Measurements from ENCODE around the gene ANKMY2. TPM values are rescaled to one million over a fixed set of nuclear protein-coding genes. Genes with fewer than 3 reads are reported as not detected.

ANKMY2 gene
- 10 to 100 TPM in 1 of 2 donors, 1 to 10 TPM in 1; 8.6 to 12.5 TPM for total RNA-seq

GRCh38 chr7:16645593-16646471, at the start of gene ANKMY2, which contains the start of gene BZW2:
TSS of gene ANKMY2 (minus strand) at chr7:16645754. CDS start at chr7:16645573, 181 bp downstream.
TSS of gene BZW2 (plus strand) at chr7:16646181. CDS start at chr7:16665444, 19,263 bp downstream.
- WGBS, 2 donors = 0% methylated on average over 4 to 73 of the region's 73 CpGs
- no peaks in the 10 kb centered on the region for H3K27me3 ChIP-seq
- no peaks in the 10 kb centered on the region for H3K9me3 ChIP-seq
- ATAC-seq (peak; percentile 96), DNase-seq (peak; percentile 95 to 97 (median 96))
- H3K4me3 ChIP-seq = peak within 1 kb of the TSS; percentile 68 to 91
- TF ChIP-seq CTCF (IDR thresholded peaks at IDR 0.05) (peak in 3 of 7 experiments; percentile 14 to 29 (median 29)), POLR2A (IDR thresholded peaks at IDR 0.05) (peak; percentile 98 to 100 (median 99))
- intact Hi-C loops (cut with DNase I) = no loop called here
- no peaks in the 10 kb centered on the region for H3K36me3 ChIP-seq (replicated peaks in 1 of 2; ENCODE audit: insufficient read depth in 1 of 2, low read depth in 2 of 2)
- peaks cover 54% of the 10 kb centered on the region for H3K4me1 ChIP-seq
- H3K27ac ChIP-seq = peak within 1 kb of the TSS; percentile 93 to 98 (median 95)

- Histone ChIP-seq H3K36me3 (replicated peaks in 1 of 2; ENCODE audit: insufficient read depth in 1 of 2, low read depth in 2 of 2) (peaks cover 0 to 11% of the 10 kb centered on the region in 2 donors), H3K4me1 (no peaks in the 10 kb centered on the region), H3K27me3 (no peaks in the 10 kb centered on the region), H3K9me3 (no peaks in the 10 kb centered on the region), H3K27ac (no peak overlapping the region), H3K4me3 (no peak overlapping the region)
- 77 to 86% methylated on average over 6 of the region's 6 CpGs for WGBS, 2 donors
- ATAC-seq = no peak
- TF ChIP-seq POLR2A (IDR thresholded peaks at IDR 0.05) = no peak
- TF ChIP-seq CTCF (IDR thresholded peaks at IDR 0.05) = no peak
- no peak for DNase-seq
- intact Hi-C loops (cut with DNase I) = loop anchor here (10.0 kb wide), 1 partner anchor 220 kb away; no protein-coding TSS in a partner anchor
Observed at GRCh38 chr7:16694806-16695205, 49.3 kb upstream of the ANKMY2 start.

DNA sequence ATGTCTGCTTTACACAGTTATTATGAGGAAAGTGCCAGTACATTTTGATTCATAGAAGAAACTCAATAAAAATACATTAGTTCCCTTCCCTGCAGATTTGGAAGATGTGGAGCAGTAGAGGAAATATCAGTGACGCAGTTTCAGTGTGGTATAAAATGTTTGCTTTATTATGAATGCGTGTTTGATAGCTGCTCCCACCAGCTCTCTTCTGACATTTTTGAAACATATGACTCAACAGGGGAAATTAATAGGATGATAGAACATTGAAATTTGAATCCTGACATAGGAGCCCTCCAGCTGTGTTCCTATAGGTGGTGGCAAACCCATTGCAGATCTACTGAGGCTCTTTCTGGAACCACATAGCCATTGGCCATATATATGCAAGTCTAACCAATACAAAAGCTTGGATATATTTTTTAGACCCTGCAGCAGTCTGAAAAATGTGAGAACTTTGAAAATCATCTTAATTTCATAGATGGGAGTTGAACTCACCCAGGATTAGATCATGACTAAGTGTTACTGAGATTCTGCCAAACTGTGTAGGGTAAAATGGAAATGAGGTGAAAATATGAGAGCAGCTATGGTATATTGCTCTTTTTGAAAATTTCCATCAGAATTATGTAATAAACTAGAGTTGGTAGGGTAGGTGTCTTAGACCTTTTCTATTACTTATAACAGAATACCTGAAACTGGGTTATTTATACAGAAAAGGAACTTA, 48.2 kb upstream of the ANKMY2 start:
- Histone ChIP-seq H3K36me3 (replicated peaks in 1 of 2; ENCODE audit: insufficient read depth in 1 of 2, low read depth in 2 of 2) (peaks cover 0 to 11% of the 10 kb centered on the region in 2 donors), H3K27ac (no peak overlapping the region), H3K9me3 (no peaks in the 10 kb centered on the region), H3K27me3 (no peaks in the 10 kb centered on the region), H3K4me3 (no peak overlapping the region), H3K4me1 (no peaks in the 10 kb centered on the region)
- ATAC-seq = no peak
- intact Hi-C loops (cut with DNase I) = loop anchor here (10.0 kb wide), 1 partner anchor 221 kb away; no protein-coding TSS in a partner anchor
- no peak for DNase-seq
- WGBS, 2 donors = 94 to 97% methylated on average over 2 of the region's 2 CpGs
- TF ChIP-seq CTCF (IDR thresholded peaks at IDR 0.05) (no peak), POLR2A (IDR thresholded peaks at IDR 0.05) (no peak)

GRCh38 chr7:16691241-16691640, 45.7 kb upstream of the ANKMY2 start:
- 71 to 87% methylated on average over 4 of the region's 4 CpGs for whole genome bisulfite sequencing, 2 donors
- ATAC-seq (no peak), DNase-seq (no peak)
- Histone ChIP-seq H3K27me3 (no peaks in the 10 kb centered on the region), H3K4me1 (no peaks in the 10 kb centered on the region), H3K36me3 (replicated peaks in 1 of 2; ENCODE audit: insufficient read depth in 1 of 2, low read depth in 2 of 2) (peaks cover 0 to 5% of the 10 kb centered on the region in 2 donors), H3K9me3 (no peaks in the 10 kb centered on the region), H3K27ac (no peak overlapping the region), H3K4me3 (no peak overlapping the region)
- no peak for TF ChIP-seq CTCF (IDR thresholded peaks at IDR 0.05)
- TF ChIP-seq POLR2A (IDR thresholded peaks at IDR 0.05) = no peak
- intact Hi-C loops (cut with DNase I) = loop anchor here (10.0 kb wide), 1 partner anchor 224 kb away; no protein-coding TSS in a partner anchor
